Natural killer cell (primary cell): ENCODE results near the gene VTA1. TPM values are rescaled to one million over a fixed set of nuclear protein-coding genes. Genes with fewer than 3 reads are reported as not detected.
"Not testable (repeated sequence)": the region's sequence is repeated elsewhere in the genome, so short reads cannot be mapped to it uniquely, and the experiment has no call there.

Experiments
- ATAC-seq, 3 donors: fragments of 150-1000 bp in 2 of 3; fragments of 200-7000 bp in 1 of 3; cut with Tn5 transposase; 1 replicate in 1 of 3; 2 replicates in 2 of 3; pipeline ENCODE4 v1.10.0; 2021; ENCODE audit warnings: mild to moderate bottlenecking in 2 of 3, moderate library complexity in 2 of 3
- DNase-seq, 2 donors: peaks; one replicate each; pipeline versions ENCODE4 v3.0.0 to v3.0.0-alpha.2; 2013 to 2021; ENCODE audit warnings: mixed read lengths in 1 of 2
- H3K27ac ChIP-seq: one replicate; pipeline ENCODE4 v1.5.1; 2013; ENCODE audit warnings: mild to moderate bottlenecking, low read length
- H3K27me3 ChIP-seq: one replicate; pipeline ENCODE4 v1.6.1; 2013; ENCODE audit warnings: low read length; ENCODE audit not compliant: control insufficient read depth, insufficient read depth
- H3K36me3 ChIP-seq: one replicate; pipeline ENCODE4 v1.6.1; 2013; ENCODE audit warnings: low read length; ENCODE audit not compliant: control insufficient read depth, insufficient read depth
- H3K4me1 ChIP-seq: one replicate; pipeline ENCODE4 v1.6.1; 2013; ENCODE audit warnings: low read length; ENCODE audit not compliant: control insufficient read depth, insufficient read depth
- H3K4me3 ChIP-seq: one replicate; pipeline ENCODE4 v1.5.1; 2013; ENCODE audit warnings: low read length
- H3K9me3 ChIP-seq: one replicate; pipeline ENCODE4 v1.6.1; 2013; ENCODE audit warnings: low read length; ENCODE audit not compliant: control insufficient read depth, insufficient read depth
- H3K27ac Mint-ChIP-seq, 2 donors: one replicate each; pipeline ENCODE4 v1.8.0; 2022; ENCODE audit warnings: mild to moderate bottlenecking in 2 of 2, mixed read lengths in 2 of 2, moderate library complexity in 1 of 2
- H3K27me3 Mint-ChIP-seq, 2 donors: one replicate each; pipeline ENCODE4 v1.8.0; 2022; ENCODE audit warnings: low read depth in 2 of 2, mixed read lengths in 2 of 2
- H3K36me3 Mint-ChIP-seq: one replicate; pipeline ENCODE4 v1.8.0; 2022; ENCODE audit warnings: mixed read lengths
- H3K4me1 Mint-ChIP-seq, 2 donors: one replicate each; pipeline ENCODE4 v1.8.0; 2022; ENCODE audit warnings: mixed read lengths in 2 of 2
- H3K4me3 Mint-ChIP-seq: one replicate; pipeline ENCODE4 v1.8.0; 2022; ENCODE audit warnings: mild to moderate bottlenecking, moderate library complexity, mixed read lengths
- H3K9me3 Mint-ChIP-seq, 2 donors: one replicate each; pipeline ENCODE4 v1.8.0; 2022; ENCODE audit warnings: mixed read lengths in 2 of 2
- CTCF ChIP-seq: fragments of 200-600 bp; IDR thresholded peaks from one replicate; pipeline ENCODE4 v1.8.0; 2022; ENCODE audit warnings: antibody characterized with exemption
- WGBS: methylation state at CpG from one replicate; pipeline ENCODE4 v1.1.7; 2013; ENCODE audit warnings: missing lambda C conversion rate; ENCODE audit not compliant: insufficient coverage; 5-methylcytosine and 5-hydroxymethylcytosine counted together
- intact Hi-C: fragments of 100-400 bp; cut with micrococcal nuclease; formaldehyde crosslinking; loops from one replicate; pipeline ENCODE4 v1.14.2; 2022
- total RNA-seq, 4 donors: library from RNA; stranded (reverse); fragments of 120-200 nt in 1 of 4; gene quantifications; one replicate each; pipeline versions ENCODE4 v1.2.3 to v1.2.4, GENCODE V29; 2013 to 2022

The VTA1 gene
- total RNA-seq, 3 donors from 2014 or later (not counting 1 experiment from before 2014, with no cell fraction given) = 20.5 to 33.3 (median 21.3) TPM

GRCh38 chr6:142187209-142187608 lies 40.1 kb downstream of the VTA1 start:
- no peak for TF ChIP-seq CTCF
- H3K9me3 Mint-ChIP-seq = no peaks in the 10 kb centered on the region

GRCh38 chr6:142188341-142188740 lies 41.3 kb downstream of the VTA1 start:
- DNase-seq = peak in 1 of 2 donors; percentile 15
- H3K9me3 ChIP-seq, intact Hi-C loops, H3K27ac ChIP-seq, H3K27me3 Mint-ChIP-seq, H3K4me3 ChIP-seq, H3K27ac Mint-ChIP-seq, H3K27me3 ChIP-seq, H3K4me3 Mint-ChIP-seq, H3K36me3 Mint-ChIP-seq, H3K9me3 Mint-ChIP-seq, H3K4me1 ChIP-seq, ATAC-seq: not testable (repeated sequence)
- 95% methylated on average over 7 of the region's 8 CpGs for WGBS
- H3K36me3 ChIP-seq = peaks cover 20% of the 10 kb centered on the region
- H3K4me1 Mint-ChIP-seq = peaks cover 9 to 15% of the 10 kb centered on the region in 2 donors

More at GRCh38 chr6:142187209-142187608, 40.1 kb downstream of the VTA1 start:
- Histone ChIP-seq H3K9me3 (no peaks in the 10 kb centered on the region), H3K27me3 (no peaks in the 10 kb centered on the region), H3K27ac (no peak overlapping the region), H3K36me3 (peaks cover 25% of the 10 kb centered on the region), H3K4me3 (no peak overlapping the region), H3K4me1 (no peaks in the 10 kb centered on the region)
- no peak overlapping the region for H3K4me3 Mint-ChIP-seq
- intact Hi-C loops = no loop called here
- no peak for ATAC-seq
- peaks cover 9 to 15% of the 10 kb centered on the region in 2 donors for H3K4me1 Mint-ChIP-seq
- 100% methylated on average over 1 of the region's 1 CpG for WGBS
- no peaks in the 10 kb centered on the region for H3K27me3 Mint-ChIP-seq
- no peaks in the 10 kb centered on the region for H3K36me3 Mint-ChIP-seq
- H3K27ac Mint-ChIP-seq = peak overlapping the region in 1 of 2 donors; percentile 16
- no peak for DNase-seq

- no peak overlapping the region for H3K4me3 Mint-ChIP-seq
- intact Hi-C loops = no loop called here
- Histone ChIP-seq H3K4me1 (no peaks in the 10 kb centered on the region), H3K27ac (no peak overlapping the region), H3K36me3 (peaks cover 24% of the 10 kb centered on the region), H3K4me3 (no peak overlapping the region), H3K27me3 (no peaks in the 10 kb centered on the region), H3K9me3 (no peaks in the 10 kb centered on the region)
- H3K27ac Mint-ChIP-seq = no peak overlapping the region
- H3K36me3 Mint-ChIP-seq = no peaks in the 10 kb centered on the region
- H3K9me3 Mint-ChIP-seq = no peaks in the 10 kb centered on the region
- no peak for ATAC-seq
- H3K4me1 Mint-ChIP-seq = peaks cover 11 to 15% of the 10 kb centered on the region in 2 donors
- no peaks in the 10 kb centered on the region for H3K27me3 Mint-ChIP-seq
- no peak for TF ChIP-seq CTCF
- no peak for DNase-seq
- WGBS = 100% methylated on average over 2 of the region's 2 CpGs
These were observed 42.0 kb downstream of the VTA1 start for GRCh38 chr6:142189057-142189456.

- no CpG with 5 or more reads among the region's 1 CpG for WGBS
- no peaks in the 10 kb centered on the region for H3K27me3 Mint-ChIP-seq
- no peak overlapping the region for H3K27ac Mint-ChIP-seq
These were observed 45.3 kb downstream of the VTA1 start for GRCh38 chr6:142192343-142192742.

More at GRCh38 chr6:142192343-142192742, 45.3 kb downstream of the VTA1 start:
- no peak for TF ChIP-seq CTCF
- ATAC-seq = no peak
- no peaks in the 10 kb centered on the region for H3K27me3 ChIP-seq
- no peak overlapping the region for H3K4me3 ChIP-seq
- DNase-seq = no peak
- Mint-ChIP-seq H3K4me3 (no peak overlapping the region), H3K9me3 (no peaks in the 10 kb centered on the region), H3K36me3 (no peaks in the 10 kb centered on the region), H3K4me1 (peaks cover 22 to 31% of the 10 kb centered on the region in 2 donors)
- peaks cover 24% of the 10 kb centered on the region for H3K36me3 ChIP-seq
- intact Hi-C loops = no loop called here
- no peak overlapping the region for H3K27ac ChIP-seq
- no peaks in the 10 kb centered on the region for H3K9me3 ChIP-seq
- no peaks in the 10 kb centered on the region for H3K4me1 ChIP-seq
